HG02938 (cell line): Measurements from ENCODE around the gene ANO6.
A peak's percentile ranks its signal among the peaks of the same experiment; 100 is the strongest.
"Not testable (repeated sequence)": the region's sequence is repeated elsewhere in the genome, so short reads cannot be mapped to it uniquely, and the experiment has no call there.

Experiments used
- ATAC-seq: cut with Tn5 transposase; IDR thresholded peaks from one replicate; pipeline ENCODE4 v1.9.1; 2021; ENCODE audit warnings: mild to moderate bottlenecking, moderate library complexity; ENCODE audit not compliant: unreplicated experiment

Gene ANO6

GRCh38 chr12:45343269-45344051 lies 127.6 kb downstream of the ANO6 start:
- no peak for ATAC-seq

DNA sequence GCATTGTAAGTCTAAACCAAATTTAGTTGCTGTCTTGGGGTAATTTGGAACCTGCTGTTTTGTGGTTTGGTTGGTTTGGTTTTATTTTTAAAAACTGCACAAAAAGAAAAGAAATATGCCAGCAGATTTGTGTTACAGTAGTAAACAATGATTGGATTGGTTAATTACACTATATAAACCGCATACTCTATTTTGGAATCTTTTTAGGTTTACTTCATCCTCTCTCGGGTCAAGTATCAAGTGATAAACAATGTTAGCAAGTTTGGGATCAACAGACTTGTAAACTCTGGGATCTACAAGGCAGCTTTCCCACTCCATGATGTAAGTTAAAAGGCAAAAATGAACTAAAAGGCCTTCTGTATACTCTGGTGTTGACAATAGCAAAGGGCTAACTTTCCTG lies 132.4 kb downstream of the ANO6 start:
- ATAC-seq = no peak

DNA sequence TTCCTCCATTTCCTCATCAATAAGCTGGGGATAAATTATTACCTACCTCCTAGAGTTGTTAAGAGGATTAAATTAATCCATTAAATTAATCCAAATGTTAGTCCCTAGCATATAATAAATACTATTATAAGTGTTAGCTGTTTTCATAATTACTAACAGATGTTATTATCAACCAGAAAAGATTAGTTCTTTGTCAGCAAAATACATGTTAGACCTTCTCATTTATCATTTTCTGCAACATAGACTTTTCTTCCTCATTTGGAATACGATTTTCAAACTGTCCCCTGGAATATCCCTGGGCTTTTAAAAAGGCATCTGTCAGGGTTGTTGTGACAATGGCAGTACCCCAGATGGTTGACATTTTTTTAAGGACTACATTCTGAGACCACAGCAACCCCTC lies 133.1 kb downstream of the ANO6 start:
- ATAC-seq = no peak

- ATAC-seq = no peak
Measured at GRCh38 chr12:45349916-45350315, 134.0 kb downstream of the ANO6 start.

DNA sequence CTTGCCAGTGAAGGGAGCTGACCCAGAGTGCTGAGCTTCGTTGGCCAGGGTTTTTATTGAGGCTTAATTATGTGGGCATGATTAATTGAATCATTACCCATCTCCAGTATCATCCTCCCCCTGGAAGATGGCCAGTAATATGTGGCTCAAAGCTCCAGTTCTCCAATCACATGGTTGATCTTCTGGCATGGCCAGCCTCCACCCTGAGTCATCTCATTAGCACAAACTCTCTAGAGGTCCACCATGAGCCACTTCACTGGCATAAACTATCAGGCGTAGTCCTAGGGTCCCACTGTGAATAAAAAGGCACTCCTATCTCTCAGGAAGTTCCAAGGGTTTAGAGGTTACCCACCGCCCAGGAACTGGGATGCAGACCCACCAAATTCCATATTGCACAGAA lies 135.0 kb downstream of the ANO6 start:
- no peak for ATAC-seq

DNA sequence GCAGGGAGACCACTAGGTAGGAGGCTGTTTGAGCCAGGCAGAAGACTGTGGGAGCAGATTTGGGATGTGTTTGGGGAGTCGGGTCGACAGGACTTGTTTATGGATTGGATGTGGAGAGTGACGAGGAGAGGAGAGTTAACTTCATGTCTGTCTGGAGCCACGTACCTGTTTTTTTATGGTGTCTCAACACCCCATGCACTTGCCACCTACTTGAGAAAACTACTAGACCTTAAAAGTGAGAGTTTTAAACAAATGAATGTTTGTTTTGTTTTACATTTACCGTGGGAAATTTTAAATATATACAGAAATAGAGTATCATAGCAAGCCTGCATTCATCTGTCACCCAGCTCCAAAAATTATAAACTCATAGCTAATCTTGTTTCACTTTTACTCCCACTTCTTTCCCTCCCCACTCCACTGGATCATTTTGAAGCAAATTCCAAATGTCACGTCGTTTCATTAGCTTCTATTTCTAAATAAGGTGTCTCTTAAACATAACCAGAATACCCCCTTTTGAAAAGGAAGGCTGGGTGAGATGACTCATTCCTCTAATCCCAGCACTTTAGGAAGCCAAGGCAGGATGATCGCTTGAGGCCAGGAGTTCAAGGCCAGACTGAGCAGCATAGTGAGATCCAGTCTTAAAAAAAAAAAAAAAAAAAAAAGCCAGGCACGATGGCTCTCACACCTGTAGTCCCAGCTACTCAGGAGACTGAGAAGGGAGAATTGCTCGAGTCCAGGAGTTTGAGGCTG lies 136.2 kb downstream of the ANO6 start:
- no peak for ATAC-seq

DNA sequence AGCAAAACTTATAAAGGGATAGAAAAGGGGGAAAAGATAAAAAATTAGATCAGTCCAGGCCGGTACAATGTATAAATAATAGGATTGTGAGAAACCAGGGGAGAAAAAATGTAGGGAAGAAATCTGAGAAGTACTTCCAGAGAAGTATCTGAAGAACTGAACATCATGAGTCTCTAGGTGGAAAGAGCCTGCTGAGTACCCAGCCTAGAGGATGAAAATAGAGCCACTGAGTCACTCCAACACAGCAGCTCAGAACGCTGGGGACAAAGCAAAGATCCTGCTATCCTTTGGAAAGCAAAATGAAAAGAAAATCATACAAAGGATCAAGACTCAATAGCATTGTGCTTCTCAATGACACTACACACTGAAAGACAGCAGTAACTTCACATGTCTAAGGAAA lies 138.0 kb downstream of the ANO6 start:
- no peak for ATAC-seq

DNA sequence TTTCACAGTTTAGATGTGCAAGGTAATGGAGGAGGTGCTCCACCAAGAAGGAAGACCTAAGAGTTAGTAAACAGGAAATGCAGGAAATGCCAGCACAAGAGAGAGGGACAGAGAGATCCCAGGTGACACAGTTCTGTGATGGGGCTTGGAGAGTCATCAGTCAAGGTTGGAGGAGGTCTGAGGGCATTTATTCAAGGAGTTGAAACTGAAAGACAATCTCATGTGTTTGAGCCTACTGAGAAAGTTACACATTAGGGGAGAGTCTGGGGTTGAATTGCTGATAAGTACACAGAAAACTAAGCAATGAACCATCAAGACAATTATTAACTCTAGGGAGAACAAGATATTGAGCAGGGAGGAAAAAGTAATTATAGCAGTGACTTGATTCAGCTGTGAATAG lies 138.5 kb downstream of the ANO6 start:
- ATAC-seq = peak; percentile 95

DNA sequence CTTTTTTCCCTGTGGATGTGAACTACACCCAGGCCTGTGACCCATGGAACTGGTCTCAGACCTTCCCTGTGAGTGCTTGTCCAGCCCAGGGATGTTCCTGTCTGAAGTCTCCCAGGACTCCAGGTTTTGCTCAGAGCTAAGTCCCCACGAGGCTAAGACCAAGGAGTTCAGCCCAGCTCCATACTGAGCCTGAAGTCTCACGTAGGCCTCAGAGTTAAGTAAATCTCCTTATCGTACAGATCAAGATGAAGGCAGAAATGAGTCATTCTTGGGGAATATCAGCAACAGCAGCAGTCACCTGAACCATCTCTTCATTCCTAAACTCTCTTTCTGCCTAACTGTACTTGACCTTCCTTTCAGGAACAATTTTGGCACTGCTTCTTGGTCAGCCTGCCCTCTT lies 139.8 kb downstream of the ANO6 start:
- ATAC-seq = no peak

GRCh38 chr12:45356822-45357538 lies 141.1 kb downstream of the ANO6 start:
- no peak for ATAC-seq

DNA sequence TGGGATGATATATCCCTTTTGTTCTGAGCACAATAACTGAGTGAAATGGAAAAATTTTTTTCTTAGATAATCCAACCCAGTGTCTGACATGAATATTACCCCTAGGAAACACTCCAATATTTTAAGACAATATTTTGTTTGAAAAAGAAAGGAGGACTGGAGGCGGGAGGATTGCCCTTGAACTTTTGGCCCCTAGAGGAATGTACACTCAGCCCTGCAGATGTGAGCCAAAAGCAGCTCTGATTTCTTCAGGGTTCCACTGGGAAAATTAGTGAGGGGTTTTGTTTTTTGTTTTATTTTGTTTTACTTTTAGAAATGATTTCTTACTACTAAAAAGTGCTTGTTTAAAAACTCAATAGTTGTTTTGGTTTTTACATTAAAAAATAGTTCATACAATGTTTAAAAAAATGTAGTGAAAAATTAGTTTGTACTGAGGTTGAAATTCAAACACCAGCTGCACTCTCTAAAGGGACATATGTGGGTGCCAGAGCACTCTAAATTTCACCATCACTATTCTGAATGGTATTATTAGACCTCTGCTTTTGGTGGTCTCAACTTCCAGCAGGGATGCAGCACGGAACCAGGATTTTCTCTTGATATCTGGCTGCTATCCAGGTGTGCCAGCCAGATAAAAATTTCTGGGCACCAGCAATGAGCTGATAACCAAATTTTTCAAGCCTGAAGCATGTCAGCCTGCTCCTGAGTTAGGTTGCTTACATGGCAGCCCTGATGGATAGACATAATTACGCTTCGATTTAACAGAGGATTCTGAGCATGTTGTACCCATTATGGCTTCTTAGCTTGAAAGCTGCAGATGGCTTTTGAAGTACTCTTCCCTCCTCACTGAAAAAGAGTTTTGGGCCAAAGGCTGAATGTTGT lies 141.9 kb downstream of the ANO6 start:
- ATAC-seq = no peak

- no peak for ATAC-seq
Measured at GRCh38 chr12:45362291-45362690, 146.4 kb downstream of the ANO6 start.

DNA sequence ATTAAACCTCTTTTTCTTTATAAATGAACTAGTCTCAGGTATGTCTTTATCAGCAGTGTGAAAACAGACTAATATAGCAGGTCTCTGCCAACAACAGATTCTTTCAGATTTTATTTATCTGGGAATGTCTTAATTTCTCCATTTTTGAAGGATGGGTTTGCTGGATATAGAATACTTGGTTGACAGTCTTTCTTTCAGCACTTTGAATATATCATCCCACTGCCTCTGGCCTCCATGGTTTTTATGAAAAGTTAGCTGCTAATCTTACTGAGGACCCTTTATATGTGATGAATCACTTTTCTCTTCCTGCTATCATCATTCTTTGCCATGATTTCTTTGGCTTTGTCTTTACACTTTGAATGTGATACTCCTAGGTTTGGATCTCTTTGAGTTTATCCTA lies 148.0 kb downstream of the ANO6 start:
- ATAC-seq = no peak

DNA sequence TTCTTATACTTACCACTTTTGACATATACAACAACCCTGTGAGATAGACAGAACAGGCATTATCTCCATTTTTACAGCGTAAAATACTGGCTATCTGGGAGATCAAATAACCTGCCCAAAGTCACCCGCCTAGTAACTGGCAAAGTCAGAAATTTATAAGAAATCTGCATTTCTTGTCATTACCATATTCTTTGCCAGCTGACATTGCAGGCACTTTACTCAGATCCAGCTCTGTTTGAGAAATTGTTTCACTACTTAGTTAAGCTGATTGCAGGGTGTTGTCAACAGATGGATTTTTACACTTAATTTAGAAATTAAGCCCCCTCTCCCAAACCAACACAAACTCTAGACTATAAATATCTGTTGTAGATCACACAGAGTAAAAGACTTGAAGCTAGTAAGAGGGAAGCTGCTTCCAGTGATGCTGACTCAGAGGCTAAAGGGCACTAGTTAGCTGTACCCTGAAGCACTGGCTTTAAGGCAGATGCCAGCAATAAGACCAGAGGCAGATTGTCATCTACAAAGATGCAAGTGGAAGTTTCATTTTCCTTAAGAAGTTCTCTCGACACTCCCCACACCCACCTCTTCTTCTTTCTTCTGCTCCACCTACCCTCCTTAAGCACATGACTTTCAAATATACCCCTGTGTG lies 153.1 kb downstream of the ANO6 start:
- no peak for ATAC-seq

DNA sequence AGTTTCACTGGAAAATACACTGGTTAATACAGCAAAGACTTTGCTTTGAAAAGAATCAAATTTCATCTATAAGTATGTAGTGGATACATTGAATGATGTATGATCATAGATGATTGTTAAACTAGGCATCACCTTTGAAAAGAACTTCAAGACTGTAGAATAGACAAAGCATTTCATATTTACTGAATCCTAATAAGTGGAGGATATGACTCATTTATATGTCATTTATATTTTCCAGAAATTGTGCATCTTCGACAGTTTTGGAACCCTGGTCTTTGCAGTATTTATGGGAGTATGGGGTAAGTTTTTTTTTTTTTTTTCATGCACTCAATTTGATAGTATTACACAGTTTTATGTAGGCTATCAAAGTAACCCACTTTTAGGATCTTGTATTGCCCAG lies 161.9 kb downstream of the ANO6 start:
- no peak for ATAC-seq

DNA sequence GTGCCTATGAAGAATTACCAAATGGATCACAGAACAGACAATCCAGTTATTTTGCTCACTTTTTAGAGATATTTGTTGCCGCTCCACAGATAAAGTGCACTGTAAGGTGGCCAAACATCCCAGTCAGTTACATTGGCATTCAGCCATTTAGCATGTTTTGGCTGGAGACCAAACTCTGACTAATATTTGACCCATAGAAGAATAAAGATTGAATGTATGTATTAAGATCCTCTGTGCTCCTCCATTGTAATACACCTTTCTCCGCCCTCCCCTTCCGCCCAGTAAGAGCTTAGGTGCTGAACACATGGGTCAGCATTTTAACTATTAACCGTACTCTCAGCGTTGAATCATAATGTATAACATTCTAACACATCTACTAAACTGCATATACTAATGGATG lies 163.4 kb downstream of the ANO6 start:
- ATAC-seq = no peak

DNA sequence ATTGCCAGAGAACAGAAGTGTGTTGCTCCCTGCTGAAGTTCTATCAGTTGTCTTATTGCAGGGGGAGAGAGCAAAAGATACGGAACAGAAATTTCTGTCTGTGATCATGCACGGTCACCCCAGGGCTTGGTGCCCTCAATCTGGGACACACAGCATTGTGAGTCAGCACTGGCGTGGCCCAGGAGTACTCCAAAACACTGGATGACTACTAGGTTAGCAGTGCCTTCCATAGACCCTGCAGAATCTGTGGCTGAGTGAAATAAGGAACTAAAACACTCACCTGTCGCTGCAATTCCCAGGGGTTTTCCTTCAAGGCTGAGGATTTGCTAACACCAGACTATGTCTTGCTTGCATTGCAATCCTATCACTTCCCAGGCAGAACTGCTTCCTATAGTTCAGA lies 165.5 kb downstream of the ANO6 start:
- no peak for ATAC-seq

DNA sequence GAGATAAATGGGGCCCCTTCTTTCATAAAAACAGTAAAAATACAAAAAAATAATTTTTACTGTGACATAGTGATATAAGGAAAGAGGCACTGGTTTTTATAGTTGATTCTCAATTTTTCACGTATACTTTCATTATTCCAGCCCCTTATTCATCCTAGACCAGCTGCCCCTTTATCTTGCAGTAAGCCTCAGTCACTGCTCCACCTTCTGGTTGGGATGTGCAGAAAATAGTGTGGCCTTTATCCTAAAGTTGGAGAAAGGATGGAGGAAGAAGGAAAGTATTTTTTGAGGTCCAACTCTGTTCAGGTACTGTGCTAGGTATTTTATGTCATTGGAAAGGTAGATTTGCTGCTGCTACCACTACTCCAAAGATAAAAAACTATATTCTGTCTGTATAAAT lies 172.7 kb downstream of the ANO6 start:
- no peak for ATAC-seq

- ATAC-seq = no peak
Measured at GRCh38 chr12:45389426-45389825, 173.5 kb downstream of the ANO6 start.

GRCh38 chr12:45397499-45397898 lies 181.6 kb downstream of the ANO6 start:
- ATAC-seq = not testable (repeated sequence)
